H1 (cell line): ENCODE results near the gene LIPJ. TPM values are rescaled to one million over a fixed set of nuclear protein-coding genes. Genes with fewer than 3 reads are reported as not detected.

Experiments
- CHD1 ChIP-seq: IDR thresholded peaks from 2 replicates; pipeline ENCODE4 v1.6.1; 2012; ENCODE audit warnings: low read depth, low read length, improper control_type of control experiment
- CTBP2 ChIP-seq: IDR thresholded peaks from 2 replicates; pipeline ENCODE4 v1.7.0; 2011; ENCODE audit warnings: borderline replicate concordance, mild to moderate bottlenecking, moderate library complexity, mixed read lengths, low read length; ENCODE audit not compliant: insufficient read depth, insufficient read length
- CTCF ChIP-seq, 3 experiments: IDR thresholded peaks; 1 replicate in 2 of 3; 2 replicates in 1 of 3; pipeline versions ENCODE4 v1.5.1 to v1.6.1; 2011; ENCODE audit warnings: low read length in 3 of 3, mild to moderate bottlenecking in 3 of 3, inconsistent platforms in 2 of 3, low read depth in 1 of 3, moderate library complexity in 1 of 3; ENCODE audit not compliant: insufficient read depth in 1 of 3; ENCODE audit errors: control extremely low read depth in 1 of 3
- EGR1 ChIP-seq: IDR thresholded peaks from 2 replicates; pipeline ENCODE4 v1.6.1; 2011; ENCODE audit warnings: low read depth, low read length, borderline replicate concordance
- RAD21 ChIP-seq, 2 experiments: IDR thresholded peaks in 1 of 2; conservative IDR thresholded peaks in 1 of 2; 2 replicates each; pipeline ENCODE4 v1.6.1; 2011; ENCODE audit warnings: low read depth in 2 of 2, low read length in 2 of 2, improper control_type of control experiment in 1 of 2, inconsistent platforms in 1 of 2, mild to moderate bottlenecking in 1 of 2, moderate library complexity in 1 of 2
- SP4 ChIP-seq: IDR thresholded peaks from 2 replicates; pipeline ENCODE4 v1.6.1; 2012; ENCODE audit warnings: low read length, inconsistent platforms
- TBP ChIP-seq: IDR thresholded peaks from 2 replicates; pipeline ENCODE4 v1.6.1; 2011; ENCODE audit warnings: low read depth, low read length, improper control_type of control experiment
- polyA plus RNA-seq, 7 experiments: library from polyadenylated mRNA; depleted of rRNA in 3 of 7; stranded (reverse) in 5 of 7; unstranded in 2 of 7; fragments of >200 nt in 5 of 7; fragments of 200-250 nt in 2 of 7; gene quantifications; 1 replicate in 5 of 7; 2 replicates in 1 of 7; 4 replicates in 1 of 7; pipeline versions ENCODE4 v1.2.1 to v1.2.3, GENCODE V29; 2011 to 2013; ENCODE audit warnings: missing spikeins in 2 of 7, mixed read lengths in 2 of 7
- total RNA-seq: library from RNA; stranded (reverse); fragmentation: NEBNext Ultra II Directional; extraction: Animal tissue kit (Norgen Biotek cat#: 25700); gene quantifications from 2 replicates; pipeline ENCODE4 v1.2.1, GENCODE V29; 2021

Gene LIPJ
- total and polyA plus RNA-seq, 2 of the 8 experiments (the other 6 are each of a cell fraction or from before 2014, with no cell fraction given), result not detected

DNA sequence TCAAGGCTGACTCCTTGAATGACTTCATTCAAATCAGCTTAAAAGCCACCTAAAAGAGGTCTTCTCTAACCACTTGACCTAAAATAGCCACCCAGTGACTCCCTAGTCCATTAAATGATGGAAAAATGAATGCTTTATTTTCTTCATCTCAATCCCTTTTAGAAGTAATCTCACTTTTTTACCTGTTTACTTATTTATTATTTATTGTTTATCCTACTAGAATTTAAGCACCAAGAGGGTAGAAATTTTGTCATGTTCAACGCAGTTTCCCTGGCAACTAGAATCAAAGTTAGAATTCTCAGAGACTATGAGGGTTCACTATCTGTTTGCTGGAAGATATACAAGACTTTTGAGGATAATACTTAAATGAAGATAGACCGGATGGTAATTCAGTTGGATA lies at the start of gene LIPJ (continued):
- TF ChIP-seq CTCF (IDR thresholded peaks at IDR 0.05; ENCODE audit: control extremely low read depth in 1 of 3, insufficient read depth in 1 of 3, low read depth in 1 of 3, low read length in 3 of 3) (no peak), TBP (no peak), EGR1 (no peak), CTBP2 (no peak), RAD21 (IDR thresholded peaks at IDR 0.05 in 1 of 2, conservative IDR thresholded peaks at IDR 0.05 in 1 of 2; ENCODE audit: low read depth in 2 of 2, low read length in 2 of 2) (no peak), SP4 (no peak), CHD1 (no peak)
